Activated T-cell treated with anti-CD3 and anti-CD28 coated beads for 24 hours (primary cell): ENCODE data around the gene NPNT.

Experiments used
- DNase-seq: peaks from one replicate; pipeline ENCODE4 v3.0.0-alpha.2; 2020; ENCODE audit warnings: low read depth

The NPNT gene

GRCh38 chr4:105970371-105970770, 75.1 kb downstream of the NPNT start:
- no peak for DNase-seq

- DNase-seq = no peak
Measured at GRCh38 chr4:105971036-105971435, 75.8 kb downstream of the NPNT start.

- no peak for DNase-seq
Measured at GRCh38 chr4:105972946-105973621, 77.8 kb downstream of the NPNT start.

GRCh38 chr4:105976915-105977314, 81.6 kb downstream of the NPNT start:
- DNase-seq = no peak

GRCh38 chr4:105978684-105979296, 83.5 kb downstream of the NPNT start:
- DNase-seq = no peak

GRCh38 chr4:105979506-105979905, 84.2 kb downstream of the NPNT start:
- DNase-seq = no peak

GRCh38 chr4:105988671-105989070, 93.4 kb downstream of the NPNT start:
- DNase-seq = no peak

- no peak for DNase-seq
Measured at GRCh38 chr4:105989485-105990242, 94.4 kb downstream of the NPNT start.

GRCh38 chr4:105990933-105991332, 95.7 kb downstream of the NPNT start:
- no peak for DNase-seq

GRCh38 chr4:105991726-105992125, 96.5 kb downstream of the NPNT start:
- no peak for DNase-seq

GRCh38 chr4:105992641-105993305, 97.5 kb downstream of the NPNT start:
- no peak for DNase-seq

- no peak for DNase-seq
Measured at GRCh38 chr4:105994061-105994460, 98.8 kb downstream of the NPNT start.

GRCh38 chr4:105994841-105995501, 99.7 kb downstream of the NPNT start:
- no peak for DNase-seq

GRCh38 chr4:105996845-105997244, 101.6 kb downstream of the NPNT start:
- DNase-seq = no peak

- no peak for DNase-seq
Measured at GRCh38 chr4:105998171-105999063, 103.1 kb downstream of the NPNT start.

- no peak for DNase-seq
Measured at GRCh38 chr4:106002994-106003393, 107.7 kb downstream of the NPNT start.

GRCh38 chr4:106010761-106011160, 115.5 kb downstream of the NPNT start:
- DNase-seq = no peak

- no peak for DNase-seq
Measured at GRCh38 chr4:106011387-106011786, 116.1 kb downstream of the NPNT start.

- DNase-seq = no peak
Measured at GRCh38 chr4:106017975-106018374, 122.7 kb downstream of the NPNT start.

GRCh38 chr4:106019771-106020170, 124.5 kb downstream of the NPNT start:
- no peak for DNase-seq
